Memory B cell (primary cell): ENCODE measurements around the gene MT1E.
"Not testable (repeated sequence)": the region's sequence is repeated elsewhere in the genome, so short reads cannot be mapped to it uniquely, and the experiment has no call there.

Experiments used
- ATAC-seq: fragments of 150-1000 bp; cut with Tn5 transposase; 2 replicates; pipeline ENCODE4 v1.10.0; 2021; ENCODE audit warnings: low read depth, mild to moderate bottlenecking, moderate library complexity
- DNase-seq, 2 donors: peaks; one replicate each; pipeline ENCODE4 v3.0.0; 2022; ENCODE audit warnings: low spot score in 2 of 2
- H3K27ac Mint-ChIP-seq: one replicate; pipeline ENCODE4 v1.8.0; 2022; ENCODE audit warnings: mild to moderate bottlenecking, moderate library complexity, mixed read lengths
- H3K27me3 Mint-ChIP-seq: one replicate; pipeline ENCODE4 v1.8.0; 2022; ENCODE audit warnings: mixed read lengths
- H3K36me3 Mint-ChIP-seq: one replicate; pipeline ENCODE4 v1.8.0; 2022; ENCODE audit warnings: mild to moderate bottlenecking, mixed read lengths
- H3K4me1 Mint-ChIP-seq: one replicate; pipeline ENCODE4 v1.8.0; 2022; ENCODE audit warnings: mixed read lengths
- H3K4me3 Mint-ChIP-seq: one replicate; pipeline ENCODE4 v1.8.0; 2022; ENCODE audit warnings: mild to moderate bottlenecking, moderate library complexity, mixed read lengths
- H3K9me3 Mint-ChIP-seq: one replicate; pipeline ENCODE4 v1.8.0; 2022; ENCODE audit warnings: mixed read lengths

Gene MT1E

GRCh38 chr16:56625140-56625942, at the start of gene MT1E:
MT1E (plus strand) TSS chr16:56625781; CDS start chr16:56625852, 71 bp downstream.
- Mint-ChIP-seq H3K36me3 (no peaks in the 10 kb centered on the region), H3K27ac (no peak within 1 kb of the TSS), H3K27me3 (peaks cover 16% of the 10 kb centered on the region), H3K4me3 (peak within 1 kb of the TSS; percentile 81), H3K4me1 (peaks cover 17% of the 10 kb centered on the region), H3K9me3 (no peaks in the 10 kb centered on the region)
- ATAC-seq, result peak; percentile 45
- no peak for DNase-seq

DNA sequence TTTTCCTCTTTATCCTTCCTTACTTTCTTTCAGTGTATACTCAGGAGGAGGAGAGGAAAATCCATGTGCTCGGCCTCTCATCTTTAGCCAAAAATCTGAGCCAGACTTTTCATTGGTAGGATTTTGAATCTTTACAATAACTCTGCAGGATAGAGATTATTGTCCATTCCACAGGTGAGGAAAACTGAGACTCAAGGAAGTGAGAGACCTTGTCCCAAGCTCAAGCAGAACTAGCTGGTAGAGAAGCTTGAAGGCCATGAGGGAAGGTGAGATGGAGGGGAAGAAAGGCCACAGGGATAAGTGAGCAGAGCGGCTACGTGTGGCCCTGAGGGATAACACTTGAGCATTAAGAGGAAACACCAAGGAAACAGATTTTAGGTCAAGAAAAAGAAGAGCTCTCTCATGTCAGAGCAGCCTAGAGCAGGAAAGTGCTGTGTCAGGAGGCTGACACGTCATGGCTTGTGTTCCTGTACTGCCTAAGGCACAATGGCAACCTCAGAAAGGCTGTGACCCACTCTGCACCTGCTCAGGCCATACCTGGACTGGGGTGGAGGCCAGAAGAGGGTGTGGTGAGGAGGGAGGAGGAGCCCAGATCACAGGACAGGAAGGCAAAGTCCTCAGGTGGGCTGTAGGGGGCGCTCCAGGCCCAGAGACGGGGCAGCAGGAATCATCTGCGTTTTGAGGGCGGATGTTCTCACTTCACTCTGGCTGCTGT, 48.8 kb upstream of the MT1E start:
- peaks cover 2% of the 10 kb centered on the region for H3K36me3 Mint-ChIP-seq
- H3K9me3 Mint-ChIP-seq, result peaks cover 5% of the 10 kb centered on the region
- no peak overlapping the region for H3K4me3 Mint-ChIP-seq
- no peak overlapping the region for H3K27ac Mint-ChIP-seq
- H3K4me1 Mint-ChIP-seq, result peaks cover 5% of the 10 kb centered on the region
- peak; percentile 67 to 76 for DNase-seq
- H3K27me3 Mint-ChIP-seq, result peaks cover 2% of the 10 kb centered on the region
- ATAC-seq, result peak; percentile 98

- Mint-ChIP-seq H3K27me3 (peaks cover 2% of the 10 kb centered on the region), H3K9me3 (peaks cover 5% of the 10 kb centered on the region), H3K36me3 (peaks cover 2% of the 10 kb centered on the region), H3K4me3 (no peak overlapping the region), H3K4me1 (peaks cover 5% of the 10 kb centered on the region), H3K27ac (no peak overlapping the region)
- no peak for DNase-seq
- no peak for ATAC-seq
Measured at GRCh38 chr16:56577300-56577625, 48.3 kb upstream of the MT1E start.

GRCh38 chr16:56580391-56581048, 45.1 kb upstream of the MT1E start:
- ATAC-seq (no peak), DNase-seq (no peak)
- H3K27me3 Mint-ChIP-seq, result peaks cover 6% of the 10 kb centered on the region
- H3K27ac Mint-ChIP-seq, result no peak overlapping the region
- H3K9me3 Mint-ChIP-seq, result no peaks in the 10 kb centered on the region
- peaks cover 5% of the 10 kb centered on the region for H3K4me1 Mint-ChIP-seq
- no peak overlapping the region for H3K4me3 Mint-ChIP-seq
- H3K36me3 Mint-ChIP-seq, result no peaks in the 10 kb centered on the region

DNA sequence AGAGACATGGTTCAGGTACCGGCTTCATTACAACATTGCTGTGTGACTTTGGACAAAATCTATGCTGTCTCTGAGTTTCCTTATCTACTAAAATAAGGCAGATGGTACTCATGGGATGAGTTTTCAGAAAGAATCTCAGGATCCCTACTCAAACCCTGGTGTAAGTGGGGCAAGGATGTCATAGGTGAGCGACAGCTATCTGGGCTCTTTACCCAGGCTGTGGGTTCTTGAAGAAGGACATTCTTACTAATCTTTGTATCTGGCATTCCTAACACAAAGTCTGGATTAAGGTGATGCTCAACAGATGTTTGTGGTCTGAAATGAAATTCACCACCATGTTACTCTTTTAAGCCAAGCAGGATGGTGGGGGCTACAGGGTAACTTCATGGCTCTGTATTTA, 42.7 kb upstream of the MT1E start:
- not testable (repeated sequence) for H3K9me3 Mint-ChIP-seq, H3K4me3 Mint-ChIP-seq, H3K4me1 Mint-ChIP-seq, H3K36me3 Mint-ChIP-seq, ATAC-seq, DNase-seq, H3K27ac Mint-ChIP-seq
- H3K27me3 Mint-ChIP-seq, result peaks cover 10% of the 10 kb centered on the region

GRCh38 chr16:56583351-56584168, 42.0 kb upstream of the MT1E start:
- no peaks in the 10 kb centered on the region for H3K36me3 Mint-ChIP-seq
- ATAC-seq (no peak), DNase-seq (no peak)
- H3K4me1 Mint-ChIP-seq, result no peaks in the 10 kb centered on the region
- H3K27ac Mint-ChIP-seq, result no peak overlapping the region
- H3K9me3 Mint-ChIP-seq, result no peaks in the 10 kb centered on the region
- peaks cover 13% of the 10 kb centered on the region for H3K27me3 Mint-ChIP-seq
- no peak overlapping the region for H3K4me3 Mint-ChIP-seq

- H3K27ac Mint-ChIP-seq, result no peak overlapping the region
- H3K27me3 Mint-ChIP-seq, result peaks cover 17% of the 10 kb centered on the region
- no peak for ATAC-seq
- peaks cover 3% of the 10 kb centered on the region for H3K4me1 Mint-ChIP-seq
- H3K9me3 Mint-ChIP-seq, result no peaks in the 10 kb centered on the region
- H3K36me3 Mint-ChIP-seq, result no peaks in the 10 kb centered on the region
- DNase-seq, result no peak
- H3K4me3 Mint-ChIP-seq, result no peak overlapping the region
Measured at GRCh38 chr16:56584276-56584675, 41.3 kb upstream of the MT1E start.

GRCh38 chr16:56588781-56589140, 36.8 kb upstream of the MT1E start:
- peak overlapping the region; percentile 59 for H3K4me3 Mint-ChIP-seq
- no peak for ATAC-seq
- H3K27ac Mint-ChIP-seq, result no peak overlapping the region
- no peaks in the 10 kb centered on the region for H3K36me3 Mint-ChIP-seq
- no peaks in the 10 kb centered on the region for H3K9me3 Mint-ChIP-seq
- peaks cover 33% of the 10 kb centered on the region for H3K27me3 Mint-ChIP-seq
- no peak for DNase-seq
- H3K4me1 Mint-ChIP-seq, result peaks cover 6% of the 10 kb centered on the region

GRCh38 chr16:56589141-56590039, 36.2 kb upstream of the MT1E start, which contains the start of gene MT3:
MT3 (plus strand) TSS chr16:56589528; CDS start chr16:56589591, 63 bp downstream.
- Mint-ChIP-seq H3K27ac (no peak within 1 kb of the TSS), H3K27me3 (peaks cover 30% of the 10 kb centered on the region), H3K4me3 (peak within 1 kb of the TSS; percentile 59), H3K36me3 (no peaks in the 10 kb centered on the region), H3K4me1 (peaks cover 6% of the 10 kb centered on the region), H3K9me3 (peaks cover 2% of the 10 kb centered on the region)
- DNase-seq (no peak), ATAC-seq (peak; percentile 31)

DNA sequence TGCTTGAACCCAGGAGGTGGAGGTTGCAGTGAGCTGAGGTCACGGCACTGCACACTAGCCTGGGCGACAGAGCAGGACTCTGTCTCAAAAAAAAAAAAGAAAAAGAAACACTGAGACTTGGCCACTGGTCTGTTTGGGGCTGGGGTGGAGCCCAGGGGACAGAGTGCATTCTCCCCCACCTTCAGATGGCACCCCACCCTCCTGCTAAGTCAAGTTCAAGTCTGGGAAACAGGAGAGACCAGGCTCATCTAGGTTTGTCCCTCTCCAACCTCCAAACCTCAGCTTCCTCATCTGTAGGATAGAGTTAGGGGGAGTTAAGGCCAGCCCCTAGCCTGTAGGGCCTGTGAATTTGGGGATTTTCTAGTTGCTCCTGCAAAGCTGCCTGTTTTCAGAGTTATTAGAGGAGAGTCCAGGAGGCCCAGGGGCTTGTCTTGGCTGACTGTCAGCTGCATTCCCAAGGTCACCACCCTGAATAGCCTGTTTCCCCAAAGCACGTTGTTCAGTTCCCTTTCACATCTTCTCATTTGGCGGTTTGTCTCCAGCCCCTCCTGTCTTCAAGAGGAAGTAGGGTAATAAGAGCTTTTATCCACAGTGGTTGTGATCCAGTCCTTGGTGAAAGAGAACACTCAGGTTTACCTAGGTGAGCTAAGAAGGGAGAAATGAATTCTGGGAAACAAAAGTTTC, 34.1 kb upstream of the MT1E start:
- no peak for ATAC-seq
- Mint-ChIP-seq H3K36me3 (no peaks in the 10 kb centered on the region), H3K4me1 (peaks cover 6% of the 10 kb centered on the region), H3K9me3 (peaks cover 2% of the 10 kb centered on the region), H3K4me3 (no peak overlapping the region), H3K27me3 (peaks cover 27% of the 10 kb centered on the region), H3K27ac (no peak overlapping the region)
- DNase-seq, result no peak

DNA sequence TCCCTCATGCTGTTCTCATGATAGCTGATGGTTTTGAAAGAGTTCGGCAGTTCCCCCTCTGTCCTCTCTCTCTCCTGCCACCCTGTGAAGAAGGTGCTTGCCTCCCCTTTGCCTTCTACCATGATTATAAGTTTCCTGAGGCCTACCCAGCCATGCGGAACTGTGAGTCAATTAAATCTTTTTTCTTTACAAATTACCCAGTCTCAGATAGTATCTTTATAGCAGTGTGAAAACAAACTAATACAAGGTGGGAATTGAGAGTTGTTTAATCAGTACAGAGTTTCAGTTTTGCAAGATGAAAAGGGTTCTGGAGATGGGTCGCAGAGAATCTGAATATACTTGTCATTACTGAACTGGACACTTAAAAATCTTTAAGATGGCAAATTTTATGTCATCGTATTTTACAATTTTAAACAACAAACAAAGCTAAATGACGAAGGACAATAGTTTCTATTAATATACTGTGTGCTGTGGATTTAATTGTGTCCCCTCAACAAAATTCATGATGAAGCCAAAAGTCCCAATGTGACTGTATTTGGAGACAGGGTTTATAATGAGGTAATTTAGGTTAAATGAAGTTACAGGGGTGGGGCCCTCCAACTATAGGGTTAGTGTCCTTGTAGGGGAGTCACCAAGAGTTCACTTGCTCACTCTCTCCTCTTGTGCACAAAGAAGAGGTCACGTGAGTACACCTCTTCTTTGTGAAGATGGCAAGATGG, 31.8 kb upstream of the MT1E start:
- peaks cover 22% of the 10 kb centered on the region for H3K27me3 Mint-ChIP-seq
- no peak overlapping the region for H3K27ac Mint-ChIP-seq
- peaks cover 5% of the 10 kb centered on the region for H3K4me1 Mint-ChIP-seq
- no peaks in the 10 kb centered on the region for H3K36me3 Mint-ChIP-seq
- no peak for ATAC-seq
- no peak overlapping the region for H3K4me3 Mint-ChIP-seq
- no peak for DNase-seq
- H3K9me3 Mint-ChIP-seq, result peaks cover 9% of the 10 kb centered on the region

DNA sequence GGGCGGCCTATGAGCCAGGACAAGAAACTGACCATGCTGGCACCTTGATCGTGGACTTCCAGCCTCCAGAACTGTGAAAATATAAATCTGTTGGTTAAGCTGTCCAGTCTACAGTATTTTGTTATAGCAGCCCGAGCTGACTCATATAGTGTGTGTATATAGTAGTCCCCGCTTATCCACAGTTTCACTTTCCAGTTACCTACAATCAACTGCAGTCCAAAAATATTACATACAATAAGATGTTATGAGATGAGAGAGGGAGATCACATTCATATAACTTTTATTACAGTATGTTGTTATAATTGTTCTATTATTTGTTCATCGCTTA, 31.3 kb upstream of the MT1E start:
- no peaks in the 10 kb centered on the region for H3K36me3 Mint-ChIP-seq
- peaks cover 19% of the 10 kb centered on the region for H3K27me3 Mint-ChIP-seq
- peaks cover 9% of the 10 kb centered on the region for H3K9me3 Mint-ChIP-seq
- no peak overlapping the region for H3K4me3 Mint-ChIP-seq
- no peak for ATAC-seq
- DNase-seq, result no peak
- H3K4me1 Mint-ChIP-seq, result peaks cover 3% of the 10 kb centered on the region
- no peak overlapping the region for H3K27ac Mint-ChIP-seq
